ENCODE data around the gene ARMC8. TPM values are rescaled to one million over a fixed set of nuclear protein-coding genes. Genes with fewer than 3 reads are reported as not detected.

ARMC8 gene
- total RNA-seq, 4 donors from 2014 or later = 57.2 to 91.8 (median 59.5) TPM

- Histone ChIP-seq H3K36me3 (no peaks in the 10 kb centered on the region), H3K27ac (no peak overlapping the region), H3K4me3 (replicated peaks in 1 of 3) (no peak overlapping the region), H3K4me1 (peaks cover 9 to 16% of the 10 kb centered on the region in 2 donors), H3K27me3 (no peaks in the 10 kb centered on the region), H3K9me3 (no peaks in the 10 kb centered on the region)
- 59% methylated on average over 2 of the region's 2 CpGs for WGBS, 2 donors
- TF ChIP-seq POLR2A (IDR thresholded peaks at IDR 0.05) = no peak
- TF ChIP-seq CTCF (IDR thresholded peaks at IDR 0.05) = no peak
- intact Hi-C loops (cut with DNase I) = no loop called here
- DNase-seq = no peak
These were observed 880 bp upstream of the ARMC8 start for GRCh38 chr3:138186221-138186620.

- WGBS, 2 donors = 0 to 1% methylated on average over 25 of the region's 25 CpGs
- peak; percentile 92 to 93 for DNase-seq
- H3K27me3 ChIP-seq = no peaks in the 10 kb centered on the region
- peak overlapping the region; percentile 71 to 87 (median 80) for H3K4me3 ChIP-seq (replicated peaks in 1 of 3)
- H3K4me1 ChIP-seq = peaks cover 9 to 16% of the 10 kb centered on the region in 2 donors
- intact Hi-C loops (cut with DNase I) = no loop called here
- no peaks in the 10 kb centered on the region for H3K9me3 ChIP-seq
- no peaks in the 10 kb centered on the region for H3K36me3 ChIP-seq
- TF ChIP-seq POLR2A (IDR thresholded peaks at IDR 0.05) = no peak
- no peak for TF ChIP-seq CTCF (IDR thresholded peaks at IDR 0.05)
- peak overlapping the region; percentile 94 to 97 (median 97) for H3K27ac ChIP-seq
These were observed 252 bp upstream of the ARMC8 start for GRCh38 chr3:138186803-138187295.

- peaks cover 9 to 16% of the 10 kb centered on the region in 2 donors for H3K4me1 ChIP-seq
- H3K27ac ChIP-seq = peak overlapping the region; percentile 94 to 97 (median 97)
- H3K9me3 ChIP-seq = no peaks in the 10 kb centered on the region
- H3K4me3 ChIP-seq (replicated peaks in 1 of 3) = peak overlapping the region; percentile 71 to 87 (median 80)
- intact Hi-C loops (cut with DNase I) = no loop called here
- no peaks in the 10 kb centered on the region for H3K36me3 ChIP-seq
- DNase-seq = no peak
- no peaks in the 10 kb centered on the region for H3K27me3 ChIP-seq
- no peak for TF ChIP-seq CTCF (IDR thresholded peaks at IDR 0.05)
- no peak for TF ChIP-seq POLR2A (IDR thresholded peaks at IDR 0.05)
- 8% methylated on average over 16 to 17 of the region's 17 CpGs for WGBS, 2 donors
These were observed 1.1 kb downstream of the ARMC8 start for GRCh38 chr3:138188013-138188730.

- no peaks in the 10 kb centered on the region for H3K36me3 ChIP-seq
- H3K27ac ChIP-seq = no peak overlapping the region
- H3K27me3 ChIP-seq = no peaks in the 10 kb centered on the region
- no peak overlapping the region for H3K4me3 ChIP-seq (replicated peaks in 1 of 3)
- no peaks in the 10 kb centered on the region for H3K9me3 ChIP-seq
- no peak for DNase-seq
- intact Hi-C loops (cut with DNase I) = no loop called here
- no peaks in the 10 kb centered on the region for H3K4me1 ChIP-seq
- WGBS, 2 donors = 80% methylated on average over 2 of the region's 2 CpGs
- TF ChIP-seq CTCF (IDR thresholded peaks at IDR 0.05) (no peak), POLR2A (IDR thresholded peaks at IDR 0.05) (no peak)
These were observed 8.4 kb downstream of the ARMC8 start for GRCh38 chr3:138195481-138195880.

GRCh38 chr3:138196023-138196422 lies 8.9 kb downstream of the ARMC8 start:
- no peaks in the 10 kb centered on the region for H3K4me1 ChIP-seq

More at GRCh38 chr3:138196023-138196422, 8.9 kb downstream of the ARMC8 start:
- H3K36me3 ChIP-seq = no peaks in the 10 kb centered on the region
- no peaks in the 10 kb centered on the region for H3K27me3 ChIP-seq
- no peak overlapping the region for H3K27ac ChIP-seq
- no peak overlapping the region for H3K4me3 ChIP-seq (replicated peaks in 1 of 3)
- H3K9me3 ChIP-seq = no peaks in the 10 kb centered on the region
- no peak for DNase-seq
- WGBS, 2 donors = 91 to 94% methylated on average over 2 of the region's 2 CpGs
- intact Hi-C loops (cut with DNase I) = no loop called here
- no peak for TF ChIP-seq POLR2A (IDR thresholded peaks at IDR 0.05)
- TF ChIP-seq CTCF (IDR thresholded peaks at IDR 0.05) = no peak
